Psoas muscle (tissue), 8 donors: ENCODE data around the gene ADCY10. TPM values are rescaled to one million over a fixed set of nuclear protein-coding genes. Genes with fewer than 3 reads are reported as not detected.
"Not testable (repeated sequence)": the region's sequence is repeated elsewhere in the genome, so short reads cannot be mapped to it uniquely, and the experiment has no call there.

Source experiments
- ATAC-seq, 4 donors: fragments of 200-7000 bp; cut with Tn5 transposase; one replicate each; pipeline ENCODE4 v1.9.1; 2020; ENCODE audit warnings: moderate library complexity in 3 of 4, mild to moderate bottlenecking in 2 of 4
- DNase-seq, 2 donors: peaks; one replicate each; pipeline ENCODE4 v3.0.0-alpha.2; 2020
- H3K27ac ChIP-seq: fragments of 200-600 bp; one replicate; pipeline ENCODE4 v1.8.0; 2022
- H3K27me3 ChIP-seq, 3 donors: fragments of 200-600 bp in 1 of 3; one replicate each; pipeline versions ENCODE4 v1.6.1 to v1.8.0; 2013 to 2022; ENCODE audit warnings: low read length in 2 of 3, mild to moderate bottlenecking in 2 of 3, moderate library complexity in 1 of 3; ENCODE audit not compliant: insufficient read depth in 3 of 3
- H3K36me3 ChIP-seq, 2 donors: fragments of 200-600 bp in 1 of 2; one replicate each; pipeline versions ENCODE4 v1.6.1 to v1.8.0; 2013 to 2022; ENCODE audit warnings: low read depth in 1 of 2, mild to moderate bottlenecking in 1 of 2, moderate library complexity in 1 of 2; ENCODE audit not compliant: insufficient read depth in 1 of 2
- H3K4me1 ChIP-seq: fragments of 200-600 bp; one replicate; pipeline ENCODE4 v1.8.0; 2022
- H3K4me3 ChIP-seq: fragments of 200-600 bp; one replicate; pipeline ENCODE4 v1.8.0; 2022; ENCODE audit warnings: mild to moderate bottlenecking
- H3K9me3 ChIP-seq: fragments of 200-600 bp; one replicate; pipeline ENCODE4 v1.8.0; 2022
- CTCF ChIP-seq: fragments of 200-600 bp; IDR thresholded peaks from one replicate; pipeline ENCODE4 v1.8.0; 2022; ENCODE audit warnings: antibody characterized with exemption
- whole genome bisulfite sequencing, 3 donors: extraction: QIAGEN DNeasy Blood & Tissue Kit; methylation state at CpG; one replicate each; pipeline versions ENCODE4 v1.1.6 to v1.1.7; 2013; 5-methylcytosine and 5-hydroxymethylcytosine counted together
- intact Hi-C, 2 donors: fragments of 100-400 bp; cut with DNase I; formaldehyde crosslinking; loops; one replicate each; pipeline versions ENCODE4 v1.11.0 to v1.14.2; 2022
- polyA plus RNA-seq, 3 donors: library from polyadenylated mRNA; stranded (reverse); fragments of 200-250 nt; gene quantifications; one replicate each; pipeline ENCODE4 v1.2.3, GENCODE V29; 2013
- total RNA-seq, 4 donors: library from RNA; stranded (reverse); fragmentation: NEBNext Ultra II Directional in 2 of 4; extraction: Animal tissue kit (Norgen Biotek cat#: 25700) in 2 of 4; gene quantifications; one replicate each; pipeline versions ENCODE4 v1.2.1 to v1.2.4, GENCODE V29; 2021 to 2023
- donor health status: healthy with polysubstance abuse.
- donor health status: DM: no; HTN: no; CAD: no; lungs with moderate emphysema.
- donor health status: Bipolar disorder and iron deficiency.
- donor health status: healthy.
- donor health status: DM: yes; HTN: yes; CAD: no.
- donor health status: DM: no; HTN: no; CAD: no.
- donor health status: DM: no; HTN: no; CAD: no.
- donor health status: DM: yes; HTN: yes; CAD: no.

Gene ADCY10
- total and polyA plus RNA-seq, 7 donors, result 0.01 to 0.54 (median 0.17) TPM

GRCh38 chr1:167833904-167834303, 80.0 kb downstream of the ADCY10 start:
- intact Hi-C loops, result no loop called here
- Histone ChIP-seq H3K36me3 (no peaks in the 10 kb centered on the region), H3K4me3 (no peak overlapping the region), H3K27me3 (no peaks in the 10 kb centered on the region), H3K9me3 (no peaks in the 10 kb centered on the region), H3K27ac (no peak overlapping the region), H3K4me1 (no peaks in the 10 kb centered on the region)
- ATAC-seq (no peak), DNase-seq (no peak)
- TF ChIP-seq CTCF, result no peak

- Histone ChIP-seq H3K27ac (no peak overlapping the region), H3K9me3 (no peaks in the 10 kb centered on the region), H3K4me3 (no peak overlapping the region), H3K36me3 (no peaks in the 10 kb centered on the region), H3K27me3 (no peaks in the 10 kb centered on the region), H3K4me1 (no peaks in the 10 kb centered on the region)
- TF ChIP-seq CTCF, result no peak
- ATAC-seq, result no peak
- no peak for DNase-seq
- intact Hi-C loops, result no loop called here
- WGBS, 3 donors, result 87 to 93% (median 90%) methylated on average over 5 of the region's 5 CpGs
These were observed 81.2 kb downstream of the ADCY10 start for GRCh38 chr1:167832693-167833092.

- H3K27ac ChIP-seq, DNase-seq, H3K27me3 ChIP-seq, ATAC-seq, H3K4me3 ChIP-seq, intact Hi-C loops, H3K4me1 ChIP-seq, H3K9me3 ChIP-seq, H3K36me3 ChIP-seq: not testable (repeated sequence)
- 76 to 80% (median 79%) methylated on average over 5 of the region's 5 CpGs for WGBS, 3 donors
These were observed 83.3 kb downstream of the ADCY10 start for GRCh38 chr1:167830668-167831067.

GRCh38 chr1:167829868-167830267, 84.1 kb downstream of the ADCY10 start:
- WGBS, 3 donors, result 61 to 66% (median 63%) methylated on average over 2 of the region's 2 CpGs

GRCh38 chr1:167826127-167826526, 87.8 kb downstream of the ADCY10 start:
- Histone ChIP-seq H3K27ac (no peak overlapping the region), H3K4me1 (no peaks in the 10 kb centered on the region), H3K4me3 (no peak overlapping the region), H3K9me3 (no peaks in the 10 kb centered on the region), H3K36me3 (no peaks in the 10 kb centered on the region), H3K27me3 (no peaks in the 10 kb centered on the region)
- WGBS, 3 donors, result 78 to 84% (median 80%) methylated on average over 4 of the region's 4 CpGs
- no peak for ATAC-seq
- TF ChIP-seq CTCF, result no peak
- no peak for DNase-seq
- intact Hi-C loops, result no loop called here

More at GRCh38 chr1:167829868-167830267, 84.1 kb downstream of the ADCY10 start:
- Histone ChIP-seq H3K36me3 (no peaks in the 10 kb centered on the region), H3K27ac (no peak overlapping the region), H3K9me3 (no peaks in the 10 kb centered on the region), H3K4me3 (no peak overlapping the region), H3K27me3 (no peaks in the 10 kb centered on the region), H3K4me1 (no peaks in the 10 kb centered on the region)
- TF ChIP-seq CTCF, result no peak
- DNase-seq (no peak), ATAC-seq (no peak)
- intact Hi-C loops, result no loop called here
